IPS-NIHi7 (cell line): Measurements from ENCODE around the gene CACHD1.
"Not testable (repeated sequence)": the region's sequence is repeated elsewhere in the genome, so short reads cannot be mapped to it uniquely, and the experiment has no call there.

ENCODE experiments used
- DNase-seq: peaks from one replicate; pipeline ENCODE4 v3.0.0; 2012; ENCODE audit warnings: mixed read lengths; ENCODE audit errors: extremely low spot score

Gene CACHD1

GRCh38 chr1:64696879-64697278, 226.9 kb downstream of the CACHD1 start:
- DNase-seq = no peak

DNA sequence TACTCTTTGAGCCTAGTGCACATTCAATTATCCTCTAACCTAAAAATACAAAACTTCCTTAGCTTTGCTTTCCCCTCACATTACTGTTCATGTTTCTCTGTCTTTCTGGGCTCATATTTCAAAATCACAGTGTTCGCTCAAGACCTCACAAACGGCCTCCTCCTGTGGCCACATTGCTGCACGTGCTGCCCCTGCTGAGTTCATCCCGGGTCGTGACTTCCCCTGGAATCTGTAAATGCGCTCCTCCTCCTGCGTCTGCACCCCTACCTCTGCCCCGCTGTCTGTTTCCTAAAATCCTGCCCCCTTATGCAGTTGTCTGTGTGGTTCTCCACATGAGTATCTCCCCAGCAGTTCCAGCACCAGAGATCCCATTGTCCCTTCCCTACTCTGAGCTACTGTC, 229.4 kb downstream of the CACHD1 start:
- DNase-seq = no peak

DNA sequence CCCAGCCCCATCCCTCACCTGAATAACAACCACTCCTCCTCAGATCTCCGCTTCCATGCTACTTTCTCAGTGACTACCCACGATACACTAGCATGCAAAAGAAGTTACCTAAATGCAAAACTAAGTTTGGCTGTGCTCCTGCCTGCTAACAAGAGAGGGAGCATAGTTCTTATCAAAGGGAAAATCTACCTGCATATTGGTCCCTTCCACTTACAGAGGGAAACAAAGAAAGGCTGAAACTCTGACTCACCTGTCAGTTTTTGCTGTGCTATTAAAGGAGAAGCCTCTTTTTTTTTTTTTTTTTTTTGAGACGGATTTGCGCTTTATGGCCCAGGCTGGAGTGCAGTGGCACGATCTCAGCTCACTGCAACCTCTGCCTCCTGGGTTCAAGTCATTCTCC, 231.1 kb downstream of the CACHD1 start:
- DNase-seq = no peak

DNA sequence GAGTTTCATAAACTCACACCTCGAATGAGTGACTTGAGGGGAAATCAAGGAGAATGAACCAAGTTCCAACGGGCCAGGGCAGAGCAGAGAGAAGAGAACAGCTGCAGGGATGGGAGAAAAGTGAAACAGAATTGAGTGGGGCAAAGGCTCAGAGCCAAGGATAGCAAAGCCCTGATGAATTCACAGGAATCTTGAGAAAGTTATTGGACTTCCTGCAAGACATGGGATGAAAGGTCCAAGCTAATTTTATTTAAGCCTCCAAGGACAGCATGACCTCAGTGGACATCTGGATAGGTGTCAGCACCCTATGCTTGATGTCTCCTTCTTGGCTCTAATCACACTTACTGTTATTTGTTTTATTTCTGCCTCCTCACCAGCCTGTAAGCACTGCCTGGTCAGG, 232.0 kb downstream of the CACHD1 start:
- DNase-seq = no peak

- DNase-seq = not testable (repeated sequence)
Observed at GRCh38 chr1:64702670-64703069, 232.7 kb downstream of the CACHD1 start.

GRCh38 chr1:64703600-64703999, 233.7 kb downstream of the CACHD1 start:
- no peak for DNase-seq

DNA sequence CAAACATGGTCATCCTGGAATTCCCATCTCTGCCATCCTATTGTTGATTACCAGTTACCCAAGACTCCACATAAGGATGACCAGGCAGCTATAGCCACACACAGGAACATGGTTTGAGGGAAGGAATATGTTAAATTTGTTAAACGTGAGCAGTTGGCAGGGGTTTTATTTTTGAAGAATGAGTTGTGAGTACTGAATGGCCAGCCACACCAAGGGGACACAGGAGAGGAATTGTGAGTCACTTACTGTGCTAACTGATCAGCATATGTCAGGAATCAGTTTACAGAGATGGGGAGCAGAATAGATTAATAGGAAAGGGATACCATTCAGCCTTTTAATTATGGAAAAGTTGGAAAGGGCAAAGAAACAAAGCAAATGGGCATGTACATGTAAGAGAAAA, 235.7 kb downstream of the CACHD1 start:
- DNase-seq = no peak

- DNase-seq = no peak
Observed at GRCh38 chr1:64711266-64711665, 241.3 kb downstream of the CACHD1 start.

GRCh38 chr1:64712049-64712448, 242.1 kb downstream of the CACHD1 start:
- DNase-seq = no peak

DNA sequence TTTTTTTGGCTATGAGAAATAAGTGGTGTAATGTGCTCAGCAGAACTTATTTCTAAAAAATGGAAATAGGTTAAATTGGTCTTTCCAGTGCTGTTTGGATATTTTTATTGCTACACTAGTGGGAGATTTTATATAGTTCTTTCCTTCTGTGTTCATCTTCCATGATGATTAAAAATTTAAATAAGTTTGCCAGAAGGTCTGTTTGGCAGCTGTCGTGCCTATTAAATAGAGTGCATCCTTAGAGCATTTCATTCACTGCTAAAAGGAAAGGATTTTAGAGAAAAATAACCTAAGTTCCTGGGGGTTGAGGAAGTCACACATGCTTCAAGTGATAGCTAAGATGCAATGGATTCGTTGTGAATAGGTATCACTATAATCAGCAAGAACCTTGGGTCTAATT, 245.3 kb downstream of the CACHD1 start:
- DNase-seq = no peak

DNA sequence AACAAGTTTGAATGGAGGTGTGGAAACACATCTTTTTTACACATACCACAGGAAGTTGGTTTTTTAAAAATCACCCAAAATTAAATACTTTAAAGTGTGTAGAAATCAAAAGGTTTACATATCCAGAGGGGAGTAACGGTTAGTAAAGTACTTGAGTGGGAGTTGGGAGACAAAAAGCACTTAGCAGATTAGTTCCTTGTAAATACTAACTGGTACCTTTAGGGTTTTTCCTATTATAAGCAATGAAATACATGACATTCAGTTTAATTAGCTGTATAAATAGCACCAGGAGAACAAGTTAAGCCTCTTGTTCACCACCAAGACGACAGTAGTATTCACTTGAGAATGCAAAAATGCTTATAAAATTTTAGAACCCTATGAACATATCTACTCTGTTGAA, 251.2 kb downstream of the CACHD1 start:
- no peak for DNase-seq

- DNase-seq = no peak
Observed at GRCh38 chr1:64721576-64722145, 251.7 kb downstream of the CACHD1 start.

DNA sequence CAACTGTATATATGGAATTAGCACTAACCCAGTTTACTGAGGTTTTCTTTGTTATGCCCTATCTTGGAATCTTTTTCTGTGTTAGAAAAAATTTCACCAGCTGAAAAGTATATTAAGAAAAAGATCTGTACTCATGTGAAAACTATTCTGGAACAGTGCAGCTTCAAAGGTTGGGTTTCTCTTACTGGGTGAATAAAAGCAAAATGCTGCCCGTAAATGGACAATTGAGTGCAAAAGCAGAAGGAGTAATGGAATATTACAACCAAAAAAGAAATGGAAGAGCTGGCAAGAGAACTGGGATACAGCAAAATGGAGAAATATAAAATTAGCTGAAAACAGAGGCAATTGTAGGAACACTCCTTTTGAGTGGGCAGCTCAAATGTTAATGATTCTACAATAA, 257.9 kb downstream of the CACHD1 start:
- DNase-seq = no peak

DNA sequence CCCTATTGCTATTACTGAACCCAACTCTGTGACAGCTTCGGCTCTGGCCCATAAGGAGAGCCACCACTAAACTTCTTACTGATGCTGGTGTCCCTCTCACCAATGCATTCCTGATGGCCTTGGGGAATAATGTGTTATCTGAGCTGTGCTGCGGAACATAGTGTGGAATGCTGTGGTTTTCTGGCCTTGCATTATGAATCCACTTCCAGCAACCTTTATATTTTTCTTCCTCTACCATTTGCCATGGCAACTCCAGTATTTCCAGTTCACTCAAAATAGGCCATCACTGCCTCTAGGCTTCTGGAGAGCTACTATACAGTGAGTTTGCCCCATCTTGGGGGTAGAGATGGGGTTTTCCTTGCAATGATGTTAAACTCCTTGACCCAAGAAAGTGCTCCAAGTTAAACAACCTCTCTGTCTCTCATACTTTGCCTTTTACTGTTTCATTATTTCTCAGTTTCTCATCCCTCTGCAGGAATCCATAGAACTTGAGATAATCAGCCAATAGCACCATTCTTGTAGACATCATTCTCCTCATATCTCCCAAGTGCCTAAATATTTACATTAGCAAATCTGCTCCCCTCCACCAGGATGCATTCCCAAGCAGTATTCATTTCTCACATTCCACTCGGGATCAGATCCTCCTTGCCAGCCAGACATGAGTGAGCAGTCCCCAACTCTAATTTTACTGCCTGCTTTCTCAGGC, 263.8 kb downstream of the CACHD1 start:
- DNase-seq = no peak

GRCh38 chr1:64734287-64734652, 264.3 kb downstream of the CACHD1 start:
- DNase-seq = no peak

DNA sequence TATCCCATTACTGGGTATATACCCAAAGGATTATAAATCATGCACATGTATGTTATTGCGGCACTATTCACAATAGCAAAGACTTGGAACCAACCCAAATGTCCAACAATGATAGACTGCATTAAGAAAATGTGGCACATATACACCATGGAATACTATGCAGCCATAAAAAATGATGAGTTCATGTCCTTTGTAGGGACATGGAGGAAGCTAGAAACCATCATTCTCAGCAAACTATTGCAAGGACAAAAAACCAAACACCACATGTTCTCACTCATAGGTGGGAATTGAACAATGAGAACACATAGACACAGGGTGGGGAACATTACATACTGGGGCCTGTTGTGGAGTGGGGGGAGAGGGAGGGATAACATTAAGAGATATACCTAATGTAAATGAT, 270.8 kb downstream of the CACHD1 start:
- DNase-seq = not testable (repeated sequence)
